ENCODE measurements around the gene CEP164.

CEP164 gene

GRCh38 chr11:117421041-117421440 is 93.4 kb downstream of the CEP164 start:
- no peak for DNase-seq (ENCODE audit: low spot score)

GRCh38 chr11:117421476-117421875 is 93.8 kb downstream of the CEP164 start:
- DNase-seq (ENCODE audit: low spot score), result no peak

DNA sequence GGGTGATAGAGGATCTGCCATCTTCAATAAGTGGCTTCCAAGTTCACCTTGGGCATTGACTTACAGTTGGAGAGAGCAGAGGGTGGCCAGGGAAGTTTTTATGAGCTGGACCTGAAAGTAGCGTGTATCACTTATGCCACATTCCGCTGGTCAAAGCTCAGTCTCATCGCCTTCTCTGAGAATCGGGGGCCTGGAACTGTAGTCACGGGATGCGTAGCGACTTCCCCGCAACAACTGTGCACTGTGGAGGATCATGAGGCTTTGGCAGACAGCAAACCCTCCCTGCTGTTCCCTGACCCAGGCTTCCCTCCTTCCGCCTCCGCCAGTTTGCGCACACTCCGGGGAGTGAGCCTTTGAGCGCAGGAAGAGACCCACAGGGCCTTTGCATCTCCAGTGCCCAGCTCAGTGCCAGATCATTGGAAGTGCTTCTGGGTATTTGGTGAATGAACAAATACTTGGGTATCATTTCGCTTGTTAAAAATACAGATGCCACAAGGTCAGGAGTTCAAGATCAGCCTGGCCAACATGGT is 95.5 kb downstream of the CEP164 start:
- DNase-seq (ENCODE audit: low spot score), result no peak

- no peak for DNase-seq (ENCODE audit: low spot score)
These were observed 97.1 kb downstream of the CEP164 start for GRCh38 chr11:117424781-117425180.

DNA sequence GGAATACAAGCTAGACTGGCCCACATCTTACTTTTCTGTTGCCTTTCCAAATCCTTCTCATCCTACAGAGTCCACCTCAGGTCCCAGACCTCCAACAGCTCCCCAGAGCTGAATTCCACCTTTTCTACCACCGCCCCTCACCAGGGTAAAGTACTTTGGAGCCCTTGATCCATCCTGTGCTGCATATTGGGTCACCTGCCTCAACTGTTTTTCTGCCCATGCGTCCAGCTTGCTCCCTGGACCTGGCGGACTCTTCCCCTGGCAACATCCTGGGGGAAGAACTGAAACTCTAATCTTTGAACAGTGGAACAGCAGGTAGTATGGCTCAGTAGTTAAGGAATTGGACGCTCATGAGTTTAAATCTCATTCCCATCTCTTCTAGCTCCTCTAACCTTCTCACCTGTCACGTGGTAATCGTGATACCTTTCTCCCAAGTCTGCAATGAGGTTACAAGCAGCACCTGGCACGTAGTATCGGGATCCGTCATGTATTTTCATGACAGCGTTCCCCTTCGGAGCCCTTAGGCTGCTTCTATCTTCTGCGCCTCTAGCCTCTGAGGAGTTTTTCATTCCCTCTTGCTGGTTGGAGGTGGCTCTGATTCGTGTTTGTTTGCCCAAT is 98.1 kb downstream of the CEP164 start:
- DNase-seq (ENCODE audit: low spot score), result no peak

GRCh38 chr11:117426297-117426685 is 98.6 kb downstream of the CEP164 start:
- DNase-seq (ENCODE audit: low spot score), result peak; percentile 53

DNA sequence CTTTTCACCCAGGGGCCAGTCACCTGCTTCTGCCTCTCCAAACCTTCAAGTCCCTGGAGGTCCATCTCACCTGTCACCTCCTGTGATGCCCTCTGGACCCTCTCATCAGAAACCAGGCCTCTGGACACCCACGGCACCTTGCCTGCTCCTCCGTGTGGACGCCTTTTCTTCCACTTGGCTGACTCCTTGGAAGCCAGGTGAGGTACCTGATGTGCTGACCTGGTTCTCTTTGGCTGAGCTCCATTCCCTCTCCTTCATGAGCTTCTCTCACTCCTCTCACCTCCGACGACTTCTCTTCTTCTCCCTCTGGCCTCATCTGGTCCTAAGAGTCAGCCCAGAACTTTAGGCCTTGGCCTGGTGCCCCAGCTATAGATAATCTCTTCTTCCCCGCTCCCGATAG is 99.3 kb downstream of the CEP164 start:
- no peak for DNase-seq (ENCODE audit: low spot score)

DNA sequence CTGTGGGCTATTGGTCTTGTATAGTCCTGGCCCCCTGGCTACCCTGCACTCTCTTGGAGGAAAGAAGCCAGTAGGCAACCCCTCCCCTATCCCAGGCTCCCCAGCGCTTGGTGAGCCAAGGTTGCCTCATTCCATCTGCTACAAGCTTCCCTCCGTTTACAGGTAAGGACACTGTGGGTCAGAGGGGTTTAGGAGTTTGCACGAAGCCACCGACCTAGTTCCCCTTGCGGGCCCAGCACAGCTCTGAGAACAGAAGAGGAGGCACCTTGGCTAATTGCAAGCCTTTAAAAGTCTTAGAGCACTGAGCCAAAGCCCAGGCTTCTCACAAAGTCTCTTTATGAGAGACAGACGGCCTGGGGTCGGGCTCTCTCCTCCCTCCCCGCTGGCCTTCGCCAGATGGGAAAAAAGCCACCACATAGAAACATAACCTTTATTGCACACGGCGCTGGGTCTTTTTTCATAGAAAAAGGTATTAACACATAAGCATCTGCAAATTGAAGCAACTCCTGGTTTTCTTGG is 99.8 kb downstream of the CEP164 start:
- DNase-seq (ENCODE audit: low spot score), result no peak

DNA sequence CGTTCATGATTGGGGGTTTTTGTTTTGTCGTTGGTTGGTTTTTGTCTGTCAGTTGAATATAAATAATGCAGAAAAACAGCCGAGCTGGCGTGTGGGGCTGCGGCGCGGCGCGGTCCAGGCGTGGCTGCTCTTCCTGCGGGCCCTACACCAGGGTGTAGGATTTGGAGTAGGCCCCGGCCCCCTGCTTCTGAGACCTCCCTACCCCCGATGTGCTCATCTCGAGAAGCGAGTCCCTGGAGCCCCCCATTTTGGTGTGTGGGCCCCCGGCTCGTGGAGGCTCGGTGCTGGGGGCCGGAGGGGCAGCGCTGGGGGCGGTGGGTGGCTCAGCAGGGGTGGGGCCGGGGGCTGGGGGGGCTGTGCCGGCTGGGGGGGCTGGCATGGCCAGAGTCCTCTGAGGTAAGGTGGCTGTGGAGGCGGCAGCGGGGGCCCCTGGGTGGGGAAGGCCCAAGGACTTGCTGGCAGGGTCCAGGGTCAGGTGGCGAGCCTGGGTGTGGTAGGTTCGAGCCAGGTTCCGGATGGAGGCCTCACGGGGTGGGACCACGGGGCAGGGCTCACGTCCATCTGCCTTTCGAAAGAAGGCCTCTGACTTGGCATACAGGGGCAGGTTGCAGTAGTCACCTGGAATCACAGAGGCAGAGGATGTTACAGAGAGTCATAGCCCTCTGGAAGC is 100.7 kb downstream of the CEP164 start:
- DNase-seq (ENCODE audit: low spot score), result no peak

- no peak for DNase-seq (ENCODE audit: low spot score)
These were observed 101.2 kb downstream of the CEP164 start for GRCh38 chr11:117428856-117429229.

GRCh38 chr11:117430293-117430955 is 102.8 kb downstream of the CEP164 start:
- DNase-seq (ENCODE audit: low spot score), result no peak

- no peak for DNase-seq (ENCODE audit: low spot score)
These were observed 103.8 kb downstream of the CEP164 start for GRCh38 chr11:117431436-117431835.

DNA sequence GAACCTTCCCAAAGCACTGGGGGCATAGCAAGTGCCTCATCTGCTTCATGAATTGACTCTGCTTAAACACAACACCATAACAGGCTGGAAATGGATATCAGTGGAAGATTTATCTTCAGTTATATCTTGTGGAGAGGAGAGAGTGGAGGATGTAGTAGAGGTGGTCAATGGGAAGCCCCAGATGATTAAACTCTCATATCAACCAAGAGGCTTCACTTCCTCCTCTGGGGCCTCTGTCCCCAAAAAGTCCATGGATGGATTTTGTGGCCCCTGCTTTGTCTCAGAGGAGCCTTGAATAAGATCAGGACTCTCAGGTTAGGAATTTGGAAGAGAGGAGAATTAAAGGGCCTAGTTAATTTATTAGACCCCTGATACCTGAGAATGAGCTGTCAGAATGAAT is 106.1 kb downstream of the CEP164 start:
- DNase-seq (ENCODE audit: low spot score), result no peak

GRCh38 chr11:117434481-117434880 is 106.8 kb downstream of the CEP164 start:
- no peak for DNase-seq (ENCODE audit: low spot score)

GRCh38 chr11:117435326-117435725 is 107.7 kb downstream of the CEP164 start:
- no peak for DNase-seq (ENCODE audit: low spot score)

DNA sequence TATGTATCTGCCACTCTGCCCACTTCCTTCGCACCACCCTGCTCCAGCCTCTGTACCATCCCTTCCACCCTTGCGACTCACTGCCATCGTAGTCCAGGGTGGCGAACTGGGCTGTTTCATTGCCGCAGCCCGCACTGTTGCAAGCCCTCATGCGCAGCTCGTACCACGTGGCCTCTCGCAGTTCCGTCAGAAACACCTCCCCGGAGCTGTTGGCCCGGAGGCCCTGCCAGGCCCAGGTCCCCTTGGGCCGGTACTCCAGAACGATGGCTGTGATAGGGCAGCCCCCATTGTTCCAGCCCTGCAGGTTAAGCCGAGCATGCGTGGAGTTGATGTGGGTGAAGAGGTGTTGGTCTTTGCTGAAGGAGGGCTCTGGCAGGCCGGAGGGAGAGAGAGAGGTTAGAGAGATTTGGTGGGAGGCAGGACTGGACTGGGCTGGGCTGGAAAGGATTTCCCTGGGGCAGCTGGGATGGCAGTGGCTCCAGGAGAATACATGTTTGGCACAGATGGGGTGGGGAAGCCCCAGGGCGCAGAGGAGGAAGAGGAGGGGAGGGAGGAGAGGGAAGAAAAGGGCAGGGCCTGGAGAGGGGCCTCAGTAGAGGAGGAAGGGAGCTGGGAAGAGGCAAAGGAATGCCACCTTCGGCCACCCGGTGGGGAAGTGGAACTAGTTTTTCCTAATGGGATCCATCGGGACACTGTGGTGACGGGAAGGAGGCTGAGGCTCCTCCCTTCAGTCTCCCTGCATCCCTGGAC is 109.6 kb downstream of the CEP164 start:
- DNase-seq (ENCODE audit: low spot score), result no peak

DNA sequence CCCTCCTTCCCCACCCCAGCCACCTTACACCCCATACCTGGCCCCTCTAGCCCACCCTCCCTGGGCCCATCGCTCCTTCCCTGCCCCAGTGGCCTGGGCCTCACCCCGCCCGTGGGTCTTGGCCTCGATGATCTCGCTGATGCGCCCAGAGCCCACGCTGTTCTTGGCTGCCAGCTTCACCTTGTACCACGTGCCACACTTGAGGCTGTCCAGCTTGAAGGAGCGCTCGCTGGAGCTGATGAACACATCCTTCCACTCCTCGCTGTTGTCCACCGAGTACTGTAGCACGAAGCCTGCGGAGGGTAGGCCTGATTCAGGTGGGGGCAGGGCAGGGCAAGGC is 110.1 kb downstream of the CEP164 start:
- no peak for DNase-seq (ENCODE audit: low spot score)

GRCh38 chr11:117438371-117439000 is 110.8 kb downstream of the CEP164 start:
- DNase-seq (ENCODE audit: low spot score), result peak; percentile 22

DNA sequence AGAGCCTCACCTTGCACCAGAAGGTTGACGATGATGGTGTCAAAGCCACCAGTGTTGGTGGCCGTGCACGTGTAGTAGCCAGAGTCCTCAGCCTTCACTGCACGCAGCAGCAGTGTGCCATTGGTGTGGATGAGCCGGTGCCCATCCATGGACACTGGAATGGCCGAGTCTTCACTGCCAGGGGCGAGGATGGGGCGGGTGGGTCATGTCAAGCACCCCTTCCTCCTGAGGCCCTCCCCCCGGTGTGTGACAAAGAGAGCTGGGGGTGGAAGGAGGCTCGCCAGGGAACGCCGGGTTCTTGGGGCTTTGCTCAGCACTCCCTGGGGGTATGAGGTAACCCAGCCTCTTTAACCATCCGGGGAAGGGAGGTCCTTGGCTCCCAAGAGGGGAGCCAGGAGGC is 111.6 kb downstream of the CEP164 start:
- no peak for DNase-seq (ENCODE audit: low spot score)

DNA sequence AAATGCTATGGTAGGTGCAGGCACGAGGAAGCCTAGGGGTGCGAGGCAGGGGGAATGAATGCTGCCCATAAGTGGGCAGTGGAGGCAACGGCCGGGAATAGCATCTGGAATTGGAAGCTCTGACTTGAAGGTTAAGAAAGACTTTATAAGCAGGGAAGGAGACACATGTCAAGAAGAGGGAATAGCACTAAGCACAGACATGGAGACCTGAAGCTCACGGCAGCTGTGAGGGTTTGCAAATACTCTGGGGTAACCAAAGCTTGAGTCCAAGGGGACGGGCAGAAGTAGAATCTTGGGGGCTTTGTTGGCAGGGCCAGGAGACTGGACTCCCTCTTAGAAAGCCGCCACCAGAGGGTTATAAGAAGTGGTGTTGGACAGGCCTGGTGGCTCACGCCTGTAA is 112.6 kb downstream of the CEP164 start:
- DNase-seq (ENCODE audit: low spot score), result no peak

DNA sequence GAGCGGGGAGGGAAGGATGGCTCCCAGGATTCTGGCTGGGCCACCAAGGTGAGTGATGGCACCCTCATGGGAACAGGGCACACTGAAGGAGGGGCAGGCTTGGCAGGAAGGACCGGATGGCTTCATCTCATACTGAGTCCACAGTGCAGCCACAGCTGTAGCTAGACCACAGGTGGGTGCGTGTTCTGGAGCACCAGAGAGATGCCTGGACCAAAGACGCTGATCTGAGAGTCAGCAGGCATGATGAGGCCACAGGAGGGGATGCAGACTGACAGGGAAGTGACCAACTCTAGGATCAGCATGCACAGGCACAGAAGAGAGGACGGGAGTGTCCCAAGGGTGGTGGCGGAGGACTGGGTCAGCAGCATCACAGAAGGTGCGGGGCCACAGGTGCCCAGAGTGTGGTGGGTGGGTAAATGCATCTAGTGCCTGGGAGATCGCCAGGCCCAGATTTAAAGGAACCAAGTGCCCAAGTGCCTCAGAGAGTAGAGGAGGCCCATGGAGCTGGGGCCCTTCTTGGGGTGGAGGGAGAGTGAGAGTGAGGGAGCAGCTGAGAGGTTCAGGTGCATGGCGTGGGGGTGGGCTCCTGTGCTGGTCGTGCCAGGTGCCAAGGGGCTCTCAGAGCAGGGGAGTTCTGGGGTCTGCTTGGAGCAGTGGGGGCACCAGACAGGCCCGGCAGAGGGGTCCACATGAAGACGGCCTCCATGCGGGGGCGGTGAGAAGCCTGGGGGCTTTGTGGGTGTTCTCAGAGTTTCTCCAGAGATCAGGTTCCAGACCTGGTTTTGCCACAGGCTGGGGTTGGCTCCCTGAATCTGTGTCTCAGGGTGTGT is 113.7 kb downstream of the CEP164 start:
- DNase-seq (ENCODE audit: low spot score), result no peak
